ENCODE data around the gene ATP6V0C.

The ATP6V0C gene

GRCh38 chr16:2515180-2515851 lies 1.6 kb downstream of the ATP6V0C start:
- H2AK5ac ChIP-seq (ENCODE audit: low read length): peak overlapping the region; percentile 35
- H3K27ac ChIP-seq (ENCODE audit: low read depth, low read length): peak overlapping the region; percentile 51
- H4K12ac ChIP-seq (ENCODE audit: low read depth, low read length): peak overlapping the region; percentile 20
- no peak overlapping the region for H3K23ac ChIP-seq (ENCODE audit: low read length)
- H3K18ac ChIP-seq (ENCODE audit: low read length): peak overlapping the region; percentile 2
- no peak overlapping the region for H2AFZ ChIP-seq (ENCODE audit: insufficient read depth, low read length, poor library complexity)
- H3K4me3 ChIP-seq (ENCODE audit: low read depth, low read length): peak overlapping the region; percentile 99
- peaks cover 19 to 22% of the 10 kb centered on the region in 2 experiments for H3K36me3 ChIP-seq (ENCODE audit: control insufficient read depth in 1 of 2, insufficient read depth in 2 of 2, low read length in 2 of 2)
- no CpG with 5 or more reads among the region's 14 CpGs for WGBS (ENCODE audit: extremely low coverage, insufficient coverage, insufficient read length)
- peaks cover 31 to 43% of the 10 kb centered on the region in 2 experiments for H3K4me1 ChIP-seq (ENCODE audit: control insufficient read depth in 1 of 2, insufficient read depth in 2 of 2, low read length in 2 of 2)
- peak in 1 of 2 donors; percentile 60 for DNase-seq
- H3K9me3 ChIP-seq (ENCODE audit: insufficient read depth, low read depth, low read length): peaks cover 2% of the 10 kb centered on the region
- peak overlapping the region; percentile 92 for H3K9ac ChIP-seq (ENCODE audit: low read length)
- no peaks in the 10 kb centered on the region for H3K27me3 ChIP-seq (ENCODE audit: insufficient read depth, low read length)
- no peak overlapping the region for H2BK12ac ChIP-seq (ENCODE audit: low read length)
- peak overlapping the region; percentile 98 for H4K91ac ChIP-seq (ENCODE audit: low read depth, low read length)
- peaks cover 43% of the 10 kb centered on the region for H3K79me2 ChIP-seq (ENCODE audit: control insufficient read depth, insufficient read depth, low read length, poor library complexity)
- H3K4me2 ChIP-seq (ENCODE audit: low read length): peak overlapping the region; percentile 74
- H4K8ac ChIP-seq (ENCODE audit: low read depth, low read length): no peak overlapping the region
- H3K4ac ChIP-seq (ENCODE audit: low read depth, low read length): peak overlapping the region; percentile 98
- H2BK120ac ChIP-seq (ENCODE audit: insufficient read depth, low read length, poor library complexity): no peak overlapping the region
- peaks cover 14% of the 10 kb centered on the region for H3K79me1 ChIP-seq (ENCODE audit: low read length)
- H3K14ac ChIP-seq (ENCODE audit: low read length): peak overlapping the region; percentile 83
- peak overlapping the region; percentile 45 for H2BK5ac ChIP-seq (ENCODE audit: low read depth, low read length, poor library complexity)

GRCh38 chr16:2516391-2517240 lies 2.9 kb downstream of the ATP6V0C start:
- H4K8ac ChIP-seq (ENCODE audit: low read depth, low read length): no peak overlapping the region
- H3K79me2 ChIP-seq (ENCODE audit: control insufficient read depth, insufficient read depth, low read length, poor library complexity): peaks cover 46% of the 10 kb centered on the region
- H3K18ac ChIP-seq (ENCODE audit: low read length): no peak overlapping the region
- H2AFZ ChIP-seq (ENCODE audit: insufficient read depth, low read length, poor library complexity): peak overlapping the region; percentile 50
- H3K4me3 ChIP-seq (ENCODE audit: low read depth, low read length): no peak overlapping the region
- H3K23ac ChIP-seq (ENCODE audit: low read length): no peak overlapping the region
- H2AK5ac ChIP-seq (ENCODE audit: low read length): no peak overlapping the region
- no peak overlapping the region for H3K27ac ChIP-seq (ENCODE audit: low read depth, low read length)
- no CpG with 5 or more reads among the region's 11 CpGs for WGBS (ENCODE audit: extremely low coverage, insufficient coverage, insufficient read length)
- no peak overlapping the region for H3K14ac ChIP-seq (ENCODE audit: low read length)
- no peak overlapping the region for H3K4me2 ChIP-seq (ENCODE audit: low read length)
- H2BK12ac ChIP-seq (ENCODE audit: low read length): no peak overlapping the region
- no peak overlapping the region for H2BK5ac ChIP-seq (ENCODE audit: low read depth, low read length, poor library complexity)
- peaks cover 22% of the 10 kb centered on the region in 2 experiments for H3K36me3 ChIP-seq (ENCODE audit: control insufficient read depth in 1 of 2, insufficient read depth in 2 of 2, low read length in 2 of 2)
- H3K4me1 ChIP-seq (ENCODE audit: control insufficient read depth in 1 of 2, insufficient read depth in 2 of 2, low read length in 2 of 2): peaks cover 38 to 52% of the 10 kb centered on the region in 2 experiments
- no peak for DNase-seq
- H3K9me3 ChIP-seq (ENCODE audit: insufficient read depth, low read depth, low read length): peaks cover 2% of the 10 kb centered on the region
- no peaks in the 10 kb centered on the region for H3K27me3 ChIP-seq (ENCODE audit: insufficient read depth, low read length)
- no peak overlapping the region for H2BK120ac ChIP-seq (ENCODE audit: insufficient read depth, low read length, poor library complexity)
- H4K12ac ChIP-seq (ENCODE audit: low read depth, low read length): no peak overlapping the region
- H3K9ac ChIP-seq (ENCODE audit: low read length): no peak overlapping the region
- peak overlapping the region; percentile 98 for H3K4ac ChIP-seq (ENCODE audit: low read depth, low read length)
- peaks cover 18% of the 10 kb centered on the region for H3K79me1 ChIP-seq (ENCODE audit: low read length)
- no peak overlapping the region for H4K91ac ChIP-seq (ENCODE audit: low read depth, low read length)

GRCh38 chr16:2517954-2518605 lies 4.3 kb downstream of the ATP6V0C start:
- H3K23ac ChIP-seq (ENCODE audit: low read length): no peak overlapping the region
- H2BK5ac ChIP-seq (ENCODE audit: low read depth, low read length, poor library complexity): no peak overlapping the region
- H4K8ac ChIP-seq (ENCODE audit: low read depth, low read length): no peak overlapping the region
- no peak overlapping the region for H3K4me3 ChIP-seq (ENCODE audit: low read depth, low read length)
- H3K18ac ChIP-seq (ENCODE audit: low read length): no peak overlapping the region
- H2BK12ac ChIP-seq (ENCODE audit: low read length): no peak overlapping the region
- no peaks in the 10 kb centered on the region for H3K27me3 ChIP-seq (ENCODE audit: insufficient read depth, low read length)
- H3K27ac ChIP-seq (ENCODE audit: low read depth, low read length): no peak overlapping the region
- no CpG with 5 or more reads among the region's 12 CpGs for WGBS (ENCODE audit: extremely low coverage, insufficient coverage, insufficient read length)
- no peak overlapping the region for H2AK5ac ChIP-seq (ENCODE audit: low read length)
- no peaks in the 10 kb centered on the region for H3K9me3 ChIP-seq (ENCODE audit: insufficient read depth, low read depth, low read length)
- H3K36me3 ChIP-seq (ENCODE audit: control insufficient read depth in 1 of 2, insufficient read depth in 2 of 2, low read length in 2 of 2): peaks cover 25 to 26% of the 10 kb centered on the region in 2 experiments
- H2BK120ac ChIP-seq (ENCODE audit: insufficient read depth, low read length, poor library complexity): no peak overlapping the region
- peaks cover 18% of the 10 kb centered on the region for H3K79me1 ChIP-seq (ENCODE audit: low read length)
- peaks cover 36 to 49% of the 10 kb centered on the region in 2 experiments for H3K4me1 ChIP-seq (ENCODE audit: control insufficient read depth in 1 of 2, insufficient read depth in 2 of 2, low read length in 2 of 2)
- H2AFZ ChIP-seq (ENCODE audit: insufficient read depth, low read length, poor library complexity): no peak overlapping the region
- no peak overlapping the region for H3K9ac ChIP-seq (ENCODE audit: low read length)
- DNase-seq: no peak
- peak overlapping the region; percentile 98 for H3K4ac ChIP-seq (ENCODE audit: low read depth, low read length)
- H3K14ac ChIP-seq (ENCODE audit: low read length): no peak overlapping the region
- no peak overlapping the region for H4K91ac ChIP-seq (ENCODE audit: low read depth, low read length)
- H3K4me2 ChIP-seq (ENCODE audit: low read length): no peak overlapping the region
- peaks cover 46% of the 10 kb centered on the region for H3K79me2 ChIP-seq (ENCODE audit: control insufficient read depth, insufficient read depth, low read length, poor library complexity)
- H4K12ac ChIP-seq (ENCODE audit: low read depth, low read length): no peak overlapping the region

All from trophoblast cell (in vitro differentiated cells and primary cell).